OCI-M2 (cell line): Measurements from ENCODE around the gene HSD17B11.
"Not testable (repeated sequence)": the region's sequence is repeated elsewhere in the genome, so short reads cannot be mapped to it uniquely, and the experiment has no call there.

Source experiments
- DNase-seq: peaks from one replicate; lab custom pipeline; 2025; ENCODE audit not compliant: unreplicated experiment; lab: John Stamatoyannopoulos, UW

HSD17B11 gene

DNA sequence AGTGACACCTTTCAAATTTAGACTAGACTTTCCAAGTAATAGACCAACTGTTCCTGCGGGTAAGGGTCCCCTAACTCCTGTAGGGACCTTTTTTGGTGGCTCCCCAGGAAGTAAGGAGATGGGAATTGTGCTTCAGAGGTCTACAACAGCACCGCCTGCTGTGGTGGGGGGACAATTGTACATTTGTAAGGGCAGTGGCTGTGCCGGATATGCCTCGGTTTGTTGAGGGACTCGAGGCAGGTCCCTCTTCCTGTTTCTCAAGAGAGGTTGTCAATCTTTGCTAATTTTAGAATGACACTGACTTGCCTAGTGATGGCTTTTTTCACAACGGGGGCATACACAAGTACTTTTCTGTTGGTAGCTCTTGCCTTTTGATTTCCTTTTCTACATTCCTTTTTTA, 15.5 kb upstream of the HSD17B11 start:
- no peak for DNase-seq

- no peak for DNase-seq
Observed at GRCh38 chr4:87405211-87405820, 14.3 kb upstream of the HSD17B11 start.

- not testable (repeated sequence) for DNase-seq
Observed at GRCh38 chr4:87403732-87404131, 12.7 kb upstream of the HSD17B11 start.

- no peak for DNase-seq
Observed at GRCh38 chr4:87399954-87400353, 9.0 kb upstream of the HSD17B11 start.

DNA sequence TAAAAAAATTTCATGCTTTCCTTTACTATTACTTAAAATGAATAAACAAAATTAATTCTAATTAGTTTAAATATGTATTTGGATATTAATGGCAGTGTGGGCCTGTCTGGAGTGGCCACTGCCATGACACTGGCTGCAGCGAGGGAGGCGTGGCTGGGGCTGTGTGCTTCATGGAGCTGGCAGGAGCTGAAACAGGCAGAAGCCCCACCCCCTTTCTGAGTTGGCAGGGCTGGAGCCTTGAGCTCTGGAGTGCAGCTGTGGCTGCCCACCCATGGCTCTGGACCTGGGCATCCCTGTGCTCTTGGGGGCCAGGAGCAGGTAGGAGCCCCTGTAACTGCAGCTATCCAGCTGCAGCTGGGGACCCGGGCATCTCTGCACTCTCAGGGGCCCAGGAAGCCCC, 8.2 kb upstream of the HSD17B11 start:
- no peak for DNase-seq

DNA sequence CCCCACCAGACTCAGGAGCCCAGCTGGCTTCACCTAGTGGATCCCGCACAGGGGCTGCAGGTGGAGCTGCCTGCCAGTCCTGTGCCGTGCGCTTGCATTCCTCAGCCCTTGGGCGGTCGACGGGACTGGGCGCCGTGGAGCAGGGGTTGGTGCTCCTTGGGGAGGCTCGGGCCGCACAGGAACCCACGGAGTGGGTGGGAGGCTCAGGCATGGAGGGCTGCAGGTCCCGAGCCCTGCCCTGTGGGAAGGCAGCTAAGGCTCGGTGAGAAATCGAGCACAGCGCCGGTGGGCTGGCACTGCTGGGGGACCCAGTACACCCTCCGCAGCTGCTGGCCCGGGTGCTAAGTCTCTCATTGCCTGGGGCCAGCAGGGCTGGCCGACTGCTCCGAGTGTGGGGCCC, 4.9 kb upstream of the HSD17B11 start:
- not testable (repeated sequence) for DNase-seq

- DNase-seq = not testable (repeated sequence)
Observed at GRCh38 chr4:87395073-87395472, 4.1 kb upstream of the HSD17B11 start.

GRCh38 chr4:87392183-87392582, 1.2 kb upstream of the HSD17B11 start:
- DNase-seq = no peak

- no peak for DNase-seq
Observed at GRCh38 chr4:87391576-87392054, 627 bp upstream of the HSD17B11 start.

- DNase-seq = no peak
Observed at GRCh38 chr4:87390551-87390890, 467 bp downstream of the HSD17B11 start.

DNA sequence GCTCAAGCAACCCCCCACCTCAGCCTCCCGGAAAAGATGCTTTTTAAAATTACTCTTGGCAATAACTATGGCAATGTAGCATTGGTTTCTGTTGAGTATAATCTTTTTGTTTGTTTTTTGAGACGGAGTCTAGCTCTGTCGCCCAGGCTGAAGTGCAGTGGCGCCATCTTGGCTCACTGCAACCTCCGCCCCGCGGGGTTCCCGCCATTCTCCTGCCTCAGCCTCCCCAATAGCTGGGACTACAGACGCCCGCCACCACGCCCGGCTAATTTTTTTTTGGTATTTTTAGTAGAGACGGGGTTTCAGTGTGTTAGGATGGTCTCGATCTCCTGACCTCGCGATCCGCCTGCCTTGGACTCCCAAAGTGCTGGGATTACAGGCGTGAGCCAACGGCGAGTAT, 933 bp downstream of the HSD17B11 start:
- not testable (repeated sequence) for DNase-seq

DNA sequence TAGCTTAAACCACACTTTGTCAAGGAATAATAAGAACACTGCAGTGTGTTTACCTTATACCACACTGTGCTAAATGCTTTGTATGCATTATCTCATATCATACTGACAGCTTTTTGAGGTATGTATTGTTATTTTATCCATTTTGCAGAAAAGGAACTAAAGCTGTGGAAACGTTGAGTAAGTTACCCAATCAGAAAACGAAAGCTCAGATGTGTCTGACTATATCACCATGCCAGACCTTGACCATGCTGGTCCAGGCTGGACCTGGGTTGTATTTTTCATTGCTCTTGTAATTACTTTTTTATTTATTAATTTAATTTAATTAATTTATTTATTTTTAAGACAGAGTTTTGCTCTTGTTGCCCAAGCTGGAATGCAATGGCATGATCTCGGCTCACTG, 2.1 kb downstream of the HSD17B11 start:
- no peak for DNase-seq

DNA sequence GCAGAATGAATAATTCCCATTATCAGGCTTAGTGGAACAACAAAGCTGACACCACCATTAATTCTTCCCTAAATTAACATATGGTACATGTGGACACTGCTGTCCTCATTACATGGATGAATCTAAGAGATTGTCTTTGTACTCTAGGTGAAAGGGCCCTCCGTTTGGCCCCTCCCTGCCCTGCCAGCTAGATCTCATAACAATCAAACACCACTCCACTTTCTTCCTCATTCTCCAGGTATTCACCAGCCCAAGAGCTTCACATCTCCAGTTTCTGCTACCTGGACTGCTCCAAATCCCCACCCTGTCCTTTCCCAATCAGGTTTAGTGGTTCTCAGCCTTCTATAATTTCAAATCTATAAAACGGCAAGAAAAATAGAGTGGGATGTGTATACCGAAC, 3.8 kb downstream of the HSD17B11 start:
- no peak for DNase-seq

DNA sequence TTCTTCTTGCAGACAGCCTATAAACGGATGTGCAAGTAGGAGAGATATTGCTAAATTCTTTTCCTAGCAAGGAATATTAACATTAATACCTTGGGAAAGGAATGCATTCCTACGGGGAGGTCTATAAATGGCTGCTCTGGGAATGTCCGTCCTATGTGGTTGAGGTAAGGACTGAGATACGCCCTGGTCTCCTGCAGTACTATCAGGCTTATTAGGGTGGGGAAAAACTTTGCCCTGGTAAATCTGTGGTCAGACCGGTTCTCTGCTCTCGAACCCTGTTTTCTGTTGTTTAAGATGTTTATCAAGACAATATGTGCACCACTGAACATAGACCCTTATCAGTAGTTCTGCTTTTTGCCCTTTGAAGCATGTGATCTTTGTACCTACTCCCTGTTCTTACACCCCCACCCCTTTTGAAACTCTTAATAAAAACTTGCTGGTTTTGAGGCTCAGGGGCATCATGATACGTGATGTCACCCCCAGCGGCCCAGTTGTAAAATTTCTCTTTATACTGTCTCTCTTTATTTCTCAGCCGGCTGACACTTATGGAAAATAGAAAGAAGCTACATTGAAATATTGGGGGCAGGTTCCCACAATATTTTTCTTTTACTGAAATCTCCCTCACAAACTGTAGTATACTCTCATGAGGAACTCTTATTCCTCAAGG, 6.4 kb downstream of the HSD17B11 start:
- DNase-seq = not testable (repeated sequence)

DNA sequence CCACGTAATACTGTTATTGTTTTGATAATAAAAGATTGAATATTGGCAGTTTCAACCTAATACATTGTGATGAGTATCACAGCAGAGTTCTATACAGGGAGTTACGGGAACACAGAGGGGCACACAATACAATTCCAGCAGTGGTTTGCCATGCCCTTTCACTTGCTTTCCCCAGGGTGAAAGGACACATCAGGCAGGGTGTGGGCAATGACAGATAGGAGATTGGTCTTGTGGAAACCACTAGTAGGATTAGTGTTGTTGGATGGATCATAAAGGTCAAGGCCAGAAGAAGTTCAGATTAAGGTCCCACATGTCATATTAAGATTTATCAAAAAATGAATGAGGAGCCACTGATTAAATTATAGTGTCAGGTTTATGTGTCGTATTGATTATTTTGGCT, 8.1 kb downstream of the HSD17B11 start:
- no peak for DNase-seq

DNA sequence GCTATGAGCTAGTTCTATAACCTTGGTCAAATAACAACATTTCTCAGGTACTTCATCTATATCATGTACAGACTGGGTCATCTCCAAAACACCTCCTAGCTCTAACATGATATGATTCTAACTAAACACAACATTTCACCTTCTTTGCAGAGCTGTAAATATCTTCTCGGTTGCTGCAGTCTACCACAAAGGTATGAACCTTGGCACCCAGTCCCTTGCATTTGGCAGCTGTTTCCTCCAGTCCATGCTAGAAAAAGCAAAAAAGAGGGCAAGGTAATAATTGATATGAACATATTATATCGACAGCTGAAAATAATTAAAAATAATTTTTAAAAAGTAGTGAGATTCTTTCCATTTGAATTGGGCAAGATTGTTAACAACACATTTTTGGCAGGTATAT, 8.9 kb downstream of the HSD17B11 start:
- no peak for DNase-seq

DNA sequence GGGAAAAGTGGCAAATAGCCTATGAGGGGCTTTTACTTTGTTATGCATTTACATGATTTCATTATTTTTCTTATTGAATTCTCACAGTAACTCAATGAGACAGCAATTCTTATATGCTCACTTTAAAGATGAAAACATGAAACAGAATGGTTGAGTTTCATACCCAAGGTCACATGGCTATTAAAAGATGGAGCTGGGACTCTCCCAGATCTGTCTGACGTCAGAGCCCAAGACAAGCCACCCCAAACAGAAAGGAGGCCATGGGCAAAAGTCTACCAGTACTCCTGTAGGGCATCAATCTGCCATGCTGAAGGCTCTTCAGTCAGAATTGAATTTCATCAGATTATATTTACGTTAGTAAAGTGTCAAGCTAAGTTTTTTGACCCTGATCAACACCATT, 13.2 kb downstream of the HSD17B11 start:
- DNase-seq = no peak

- no peak for DNase-seq
Observed at GRCh38 chr4:87375719-87376291, 15.2 kb downstream of the HSD17B11 start.

DNA sequence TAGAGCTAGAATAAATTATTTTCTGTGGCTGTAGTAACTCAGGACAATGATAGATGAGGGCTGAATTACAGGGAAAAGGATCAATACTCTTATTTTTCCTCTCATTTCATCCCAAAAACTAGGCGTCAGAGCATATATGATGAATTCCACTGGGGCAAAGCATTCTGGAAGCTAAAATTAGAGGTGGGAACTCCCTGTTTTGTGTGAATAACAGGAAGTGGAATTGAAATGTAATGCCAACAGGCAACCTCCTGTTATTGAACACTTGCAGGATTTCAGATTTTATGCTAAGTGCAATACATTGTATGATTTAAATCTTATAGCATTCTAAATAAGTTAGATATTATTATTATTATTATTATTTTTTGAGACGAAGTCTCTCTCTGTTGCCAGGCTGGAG, 20.9 kb downstream of the HSD17B11 start:
- no peak for DNase-seq

- no peak for DNase-seq
Observed at GRCh38 chr4:87366521-87367162, 24.3 kb downstream of the HSD17B11 start.

DNA sequence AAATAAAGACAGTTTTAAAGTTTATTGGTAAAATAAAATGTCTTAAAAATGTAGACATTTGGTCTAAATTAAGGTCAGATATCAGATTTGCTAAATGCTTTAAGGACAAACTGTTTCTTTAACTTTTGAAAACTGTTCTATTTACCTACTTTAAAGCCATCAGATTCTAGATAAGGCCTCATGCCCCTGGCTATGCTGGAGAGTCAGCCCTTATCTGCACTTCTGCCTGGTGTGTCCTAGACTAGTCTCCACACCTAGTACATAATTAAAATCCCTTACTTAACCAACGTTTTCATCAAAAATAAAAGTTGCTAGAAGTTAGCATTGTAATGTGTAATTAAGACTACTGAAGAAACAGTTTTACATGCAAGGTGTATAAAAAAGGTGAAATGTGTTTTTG, 25.6 kb downstream of the HSD17B11 start:
- no peak for DNase-seq

DNA sequence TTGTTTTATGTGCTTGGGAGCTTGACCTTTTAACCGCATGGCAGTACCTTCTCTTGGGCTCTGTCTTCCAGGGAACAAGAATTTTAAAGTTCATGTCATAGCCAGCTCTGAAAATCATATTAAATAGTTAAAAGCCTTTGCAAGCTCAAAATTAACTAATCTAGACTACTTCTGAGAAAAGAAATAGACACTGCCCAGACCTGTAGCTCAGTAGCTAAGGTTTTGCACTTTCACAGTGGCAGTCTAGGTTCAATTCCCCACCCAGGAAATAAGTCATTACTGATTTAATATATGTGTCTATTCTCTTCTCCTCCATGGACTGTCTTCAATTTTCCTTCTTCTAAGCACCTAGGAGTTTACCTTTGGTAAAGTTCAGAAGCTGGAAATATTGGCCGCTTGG, 27.4 kb downstream of the HSD17B11 start:
- no peak for DNase-seq
